ENCODE data around the gene MAST2. TPM values are rescaled to one million over a fixed set of nuclear protein-coding genes. Genes with fewer than 3 reads are reported as not detected.

Gene MAST2
- total and polyA plus RNA-seq, 9 of the 15 experiments (the other 6 are each of a cell fraction or from before 2014, with no cell fraction given): 0.73 to 32.0 (median 17.8) TPM

DNA sequence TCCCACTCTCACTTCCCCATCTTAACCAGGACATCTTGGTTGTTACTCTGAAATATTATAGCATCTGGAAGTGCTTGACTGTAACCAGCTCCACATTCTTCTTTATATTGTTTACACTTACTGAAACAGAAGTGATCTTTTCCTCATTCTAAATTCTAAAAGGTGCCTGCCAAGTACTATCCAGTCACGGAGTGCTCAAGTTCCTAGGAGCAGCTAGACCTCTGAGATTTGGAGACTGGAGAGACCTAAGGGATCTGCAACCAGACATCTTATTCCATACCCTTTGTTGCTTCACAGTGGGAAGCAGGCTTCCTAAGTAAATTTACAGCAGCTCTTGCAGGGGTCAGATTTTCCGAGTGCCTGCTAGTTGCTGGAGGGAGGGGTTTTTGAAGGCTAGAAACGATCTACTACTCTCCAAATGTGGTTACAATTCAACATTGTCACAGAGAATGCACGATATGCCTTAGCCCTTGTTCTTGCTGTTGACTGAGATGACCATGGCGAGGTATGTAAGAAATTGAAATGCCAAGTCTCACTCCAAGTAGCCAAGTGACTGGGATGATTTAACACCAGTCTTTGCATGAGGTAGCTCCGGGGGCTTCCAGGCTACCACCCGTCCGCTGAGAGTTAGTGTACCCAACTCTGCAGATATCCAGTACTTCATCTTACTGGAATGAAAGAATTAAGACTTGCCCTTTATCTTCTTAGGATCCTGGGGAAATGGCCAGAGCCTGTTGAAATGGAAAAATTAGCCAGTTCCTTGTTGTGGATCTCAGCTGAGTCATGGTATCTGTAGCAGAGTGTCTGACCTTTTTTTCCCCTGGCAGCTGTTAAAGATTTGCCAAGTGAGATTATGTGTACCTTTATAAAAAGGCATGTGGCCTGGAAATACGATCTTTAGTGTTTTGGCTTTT lies 150.8 kb downstream of the MAST2 start (continued):
- no peak for TF ChIP-seq JUND (IDR thresholded peaks at IDR 0.05; ENCODE audit: borderline replicate concordance, low read depth, low read length)
- TF ChIP-seq JUND (tag; IDR thresholded peaks at IDR 0.05; ENCODE audit: borderline replicate concordance, low read depth, low read length): peak; percentile 44; the same call in 2 of the 3 replicates
- TF ChIP-seq EP300 (IDR thresholded peaks at IDR 0.05; ENCODE audit: low read length): peak; percentile 31; the same call in 1 of the 2 replicates
- TF ChIP-seq, protein P1, sequence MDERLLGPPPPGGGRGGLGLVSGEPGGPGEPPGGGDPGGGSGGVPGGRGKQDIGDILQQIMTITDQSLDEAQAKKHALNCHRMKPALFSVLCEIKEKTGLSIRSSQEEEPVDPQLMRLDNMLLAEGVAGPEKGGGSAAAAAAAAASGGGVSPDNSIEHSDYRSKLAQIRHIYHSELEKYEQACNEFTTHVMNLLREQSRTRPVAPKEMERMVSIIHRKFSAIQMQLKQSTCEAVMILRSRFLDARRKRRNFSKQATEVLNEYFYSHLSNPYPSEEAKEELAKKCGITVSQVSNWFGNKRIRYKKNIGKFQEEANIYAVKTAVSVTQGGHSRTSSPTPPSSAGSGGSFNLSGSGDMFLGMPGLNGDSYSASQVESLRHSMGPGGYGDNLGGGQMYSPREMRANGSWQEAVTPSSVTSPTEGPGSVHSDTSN (CRISPR knock-in tag; IDR thresholded peaks at IDR 0.05; ENCODE audit: low read depth): no peak
- TF ChIP-seq, protein P1 (tag; conservative IDR thresholded peaks at IDR 0.05; ENCODE audit: low read depth): 0 out of 2 replicates have a peak, but pooled peaks have one; percentile 29
- TF ChIP-seq, protein P2, sequence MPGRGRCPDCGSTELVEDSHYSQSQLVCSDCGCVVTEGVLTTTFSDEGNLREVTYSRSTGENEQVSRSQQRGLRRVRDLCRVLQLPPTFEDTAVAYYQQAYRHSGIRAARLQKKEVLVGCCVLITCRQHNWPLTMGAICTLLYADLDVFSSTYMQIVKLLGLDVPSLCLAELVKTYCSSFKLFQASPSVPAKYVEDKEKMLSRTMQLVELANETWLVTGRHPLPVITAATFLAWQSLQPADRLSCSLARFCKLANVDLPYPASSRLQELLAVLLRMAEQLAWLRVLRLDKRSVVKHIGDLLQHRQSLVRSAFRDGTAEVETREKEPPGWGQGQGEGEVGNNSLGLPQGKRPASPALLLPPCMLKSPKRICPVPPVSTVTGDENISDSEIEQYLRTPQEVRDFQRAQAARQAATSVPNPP (IDR thresholded peaks at IDR 0.05; ENCODE audit: borderline replicate concordance, insufficient read depth, insufficient read length): no peak
- peak; percentile 48; the same call in 1 of the 2 replicates for TF ChIP-seq FOSL1 (tag; conservative IDR thresholded peaks at IDR 0.05)
- no peak for TF ChIP-seq ZFPM2 (CRISPR knock-in tag; IDR thresholded peaks at IDR 0.05)
- TF ChIP-seq NR0B1 (IDR thresholded peaks at IDR 0.05; ENCODE audit: partially characterized antibody): no peak
- TF ChIP-seq ZNF232 (CRISPR knock-in tag; IDR thresholded peaks at IDR 0.05): no peak
- no peak for TF ChIP-seq STAT6 (CRISPR knock-in tag; IDR thresholded peaks at IDR 0.05)
- no peak for TF ChIP-seq ZNF282 (CRISPR knock-in tag; IDR thresholded peaks at IDR 0.05)
- no peak for TF ChIP-seq STAT5A (IDR thresholded peaks at IDR 0.05; ENCODE audit: borderline replicate concordance, low read length)
- peak; percentile 93 for TF ChIP-seq NFE2 (IDR thresholded peaks at IDR 0.05; ENCODE audit: low read depth)
- 0 out of 2 replicates have a peak, but pooled peaks have one; percentile 2 for TF ChIP-seq JUN (IDR thresholded peaks at IDR 0.05; ENCODE audit: borderline replicate concordance, low read depth, low read length)
- no peak for TF ChIP-seq JUN (CRISPR knock-in tag; IDR thresholded peaks at IDR 0.05; ENCODE audit: borderline replicate concordance)
- peak; percentile 70; the same call in 1 of the 2 replicates for TF ChIP-seq MAFF (IDR thresholded peaks at IDR 0.05; ENCODE audit: low read length)
- TF ChIP-seq MYNN (IDR thresholded peaks at IDR 0.05): no peak
- no peak for TF ChIP-seq MYNN (CRISPR knock-in tag; IDR thresholded peaks at IDR 0.05)
- TF ChIP-seq POLR2A (conservative IDR thresholded peaks at IDR 0.05): no peak
